ENCODE measurements around the gene ZNF544.
A peak's percentile ranks its signal among the peaks of the same experiment; 100 is the strongest.

The ZNF544 gene

DNA sequence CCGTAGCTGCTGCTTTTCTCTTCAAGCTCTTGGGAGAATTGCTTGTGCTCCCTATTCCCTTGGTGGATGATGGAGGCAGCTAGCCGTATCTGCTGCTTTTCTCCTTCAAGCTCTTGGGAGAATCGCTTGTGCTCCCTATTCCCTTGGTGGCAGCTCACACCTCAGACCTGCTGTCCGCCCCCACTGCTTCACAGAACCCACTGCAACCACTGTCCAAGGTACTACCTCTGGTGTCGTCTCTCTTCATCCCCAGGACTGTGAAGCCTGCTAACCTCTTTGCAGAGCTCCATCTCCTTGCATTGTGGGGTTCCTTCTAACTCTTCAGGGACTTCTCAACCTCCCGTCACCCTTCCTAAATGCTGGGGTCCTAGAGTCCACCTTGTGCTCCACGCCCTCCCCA lies 71.9 kb downstream of the ZNF544 start:
- no peaks in the 10 kb centered on the region for H3K9me2 ChIP-seq (replicated peaks; ENCODE audit: insufficient read depth, low read length)
- H2AFZ ChIP-seq (ENCODE audit: low read depth, low read length, severe bottlenecking): no peak overlapping the region
- peaks cover 33% of the 10 kb centered on the region for H3K79me2 ChIP-seq (ENCODE audit: insufficient read depth, low read length)
- no peaks in the 10 kb centered on the region for H3K9me3 ChIP-seq (ENCODE audit: insufficient read depth, low read length)
- TF ChIP-seq, protein P1, sequence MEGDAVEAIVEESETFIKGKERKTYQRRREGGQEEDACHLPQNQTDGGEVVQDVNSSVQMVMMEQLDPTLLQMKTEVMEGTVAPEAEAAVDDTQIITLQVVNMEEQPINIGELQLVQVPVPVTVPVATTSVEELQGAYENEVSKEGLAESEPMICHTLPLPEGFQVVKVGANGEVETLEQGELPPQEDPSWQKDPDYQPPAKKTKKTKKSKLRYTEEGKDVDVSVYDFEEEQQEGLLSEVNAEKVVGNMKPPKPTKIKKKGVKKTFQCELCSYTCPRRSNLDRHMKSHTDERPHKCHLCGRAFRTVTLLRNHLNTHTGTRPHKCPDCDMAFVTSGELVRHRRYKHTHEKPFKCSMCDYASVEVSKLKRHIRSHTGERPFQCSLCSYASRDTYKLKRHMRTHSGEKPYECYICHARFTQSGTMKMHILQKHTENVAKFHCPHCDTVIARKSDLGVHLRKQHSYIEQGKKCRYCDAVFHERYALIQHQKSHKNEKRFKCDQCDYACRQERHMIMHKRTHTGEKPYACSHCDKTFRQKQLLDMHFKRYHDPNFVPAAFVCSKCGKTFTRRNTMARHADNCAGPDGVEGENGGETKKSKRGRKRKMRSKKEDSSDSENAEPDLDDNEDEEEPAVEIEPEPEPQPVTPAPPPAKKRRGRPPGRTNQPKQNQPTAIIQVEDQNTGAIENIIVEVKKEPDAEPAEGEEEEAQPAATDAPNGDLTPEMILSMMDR (IDR thresholded peaks at IDR 0.05; ENCODE audit: insufficient read depth, low read length, poor library complexity, severe bottlenecking): no peak
- no peak for TF ChIP-seq EZH2phosphoT487 (conservative IDR thresholded peaks at IDR 0.05; ENCODE audit: low read length)
- no peak overlapping the region for H3K9ac ChIP-seq (ENCODE audit: low read length)
- no peaks in the 10 kb centered on the region for H4K20me1 ChIP-seq (ENCODE audit: low read depth, low read length)
- H3K36me3 ChIP-seq (ENCODE audit: low read length): no peaks in the 10 kb centered on the region; the same call in 1 of the 2 replicates
- no peak overlapping the region for H3K4me3 ChIP-seq (ENCODE audit: insufficient read depth, low read length, poor library complexity, severe bottlenecking)
- H3K4me2 ChIP-seq (ENCODE audit: low read depth, low read length, poor library complexity, severe bottlenecking): no peak overlapping the region
- peaks cover 16% of the 10 kb centered on the region for H3F3A ChIP-seq (ENCODE audit: insufficient read depth)
- no peaks in the 10 kb centered on the region for H3K27me3 ChIP-seq (ENCODE audit: low read length)
- H3K27ac ChIP-seq (ENCODE audit: low read depth, low read length): no peak overlapping the region

GRCh38 chr19:58304255-58304654 lies 75.5 kb downstream of the ZNF544 start:
- Histone ChIP-seq H3K27ac (ENCODE audit: low read depth, low read length) (no peak overlapping the region), H3K9me3 (ENCODE audit: insufficient read depth, low read length) (no peaks in the 10 kb centered on the region), H3K36me3 (ENCODE audit: low read length) (peaks cover 24% of the 10 kb centered on the region)

DNA sequence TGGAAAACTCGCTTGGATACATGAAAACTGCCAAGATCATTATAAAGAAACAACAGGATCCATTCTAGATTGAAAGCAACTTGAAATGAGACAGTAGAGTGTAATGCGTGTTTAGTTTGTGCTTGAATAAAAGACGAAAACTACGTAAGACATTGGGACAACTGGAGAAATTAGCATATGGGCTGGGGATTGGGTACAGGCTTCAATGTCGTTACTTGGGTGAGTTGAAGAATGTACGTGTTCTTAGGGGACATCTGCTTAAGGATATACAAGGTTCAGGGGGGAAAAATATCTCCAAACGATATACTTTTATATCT lies 76.0 kb downstream of the ZNF544 start:
- TF ChIP-seq, protein P1 (IDR thresholded peaks at IDR 0.05; ENCODE audit: insufficient read depth, low read length, poor library complexity, severe bottlenecking): no peak
- TF ChIP-seq EZH2phosphoT487 (conservative IDR thresholded peaks at IDR 0.05; ENCODE audit: low read length): no peak
- H3K9ac ChIP-seq (ENCODE audit: low read length): peak overlapping the region; percentile 74
- H3F3A ChIP-seq (ENCODE audit: insufficient read depth): peaks cover 16% of the 10 kb centered on the region
- H3K9me3 ChIP-seq (ENCODE audit: insufficient read depth, low read length): no peaks in the 10 kb centered on the region
- peaks cover 24% of the 10 kb centered on the region for H3K36me3 ChIP-seq (ENCODE audit: low read length)
- H3K79me2 ChIP-seq (ENCODE audit: insufficient read depth, low read length): peaks cover 41% of the 10 kb centered on the region
- H3K9me2 ChIP-seq (replicated peaks; ENCODE audit: insufficient read depth, low read length): no peaks in the 10 kb centered on the region
- H3K4me3 ChIP-seq (ENCODE audit: insufficient read depth, low read length, poor library complexity, severe bottlenecking): peak overlapping the region; percentile 71
- H4K20me1 ChIP-seq (ENCODE audit: low read depth, low read length): no peaks in the 10 kb centered on the region
- peak overlapping the region; percentile 92 for H2AFZ ChIP-seq (ENCODE audit: low read depth, low read length, severe bottlenecking)
- peak overlapping the region; percentile 93 for H3K4me2 ChIP-seq (ENCODE audit: low read depth, low read length, poor library complexity, severe bottlenecking)
- H3K27me3 ChIP-seq (ENCODE audit: low read length): no peaks in the 10 kb centered on the region
- H3K27ac ChIP-seq (ENCODE audit: low read depth, low read length): peak overlapping the region; percentile 47

More at GRCh38 chr19:58304255-58304654, 75.5 kb downstream of the ZNF544 start:
- H3K4me3 ChIP-seq (ENCODE audit: insufficient read depth, low read length, poor library complexity, severe bottlenecking): peak overlapping the region; percentile 71
- peak overlapping the region; percentile 74 for H3K9ac ChIP-seq (ENCODE audit: low read length)
- H3K79me2 ChIP-seq (ENCODE audit: insufficient read depth, low read length): peaks cover 41% of the 10 kb centered on the region
- peak overlapping the region; percentile 92 for H2AFZ ChIP-seq (ENCODE audit: low read depth, low read length, severe bottlenecking)
- no peak for TF ChIP-seq EZH2phosphoT487 (conservative IDR thresholded peaks at IDR 0.05; ENCODE audit: low read length)
- TF ChIP-seq, protein P1 (IDR thresholded peaks at IDR 0.05; ENCODE audit: insufficient read depth, low read length, poor library complexity, severe bottlenecking): no peak
- H4K20me1 ChIP-seq (ENCODE audit: low read depth, low read length): no peaks in the 10 kb centered on the region
- no peaks in the 10 kb centered on the region for H3K27me3 ChIP-seq (ENCODE audit: low read length)
- peaks cover 16% of the 10 kb centered on the region for H3F3A ChIP-seq (ENCODE audit: insufficient read depth)
- peak overlapping the region; percentile 93 for H3K4me2 ChIP-seq (ENCODE audit: low read depth, low read length, poor library complexity, severe bottlenecking)
- no peaks in the 10 kb centered on the region for H3K9me2 ChIP-seq (replicated peaks; ENCODE audit: insufficient read depth, low read length)

Data from SU-DHL-6 (cell line).